GM12873 (cell line): Measurements from ENCODE around the gene LSM6.

Experiments
- CTCF ChIP-seq: IDR thresholded peaks from 2 replicates; pipeline ENCODE4 v1.5.1; 2012; ENCODE audit warnings: low read depth, mild to moderate bottlenecking, moderate library complexity, low read length, control low read depth; ENCODE audit not compliant: insufficient read depth; ENCODE audit errors: missing control alignments

LSM6 gene

GRCh38 chr4:146148021-146148420, 27.5 kb upstream of the LSM6 start:
- TF ChIP-seq CTCF, result no peak

GRCh38 chr4:146154057-146154456, 21.5 kb upstream of the LSM6 start:
- TF ChIP-seq CTCF, result no peak

DNA sequence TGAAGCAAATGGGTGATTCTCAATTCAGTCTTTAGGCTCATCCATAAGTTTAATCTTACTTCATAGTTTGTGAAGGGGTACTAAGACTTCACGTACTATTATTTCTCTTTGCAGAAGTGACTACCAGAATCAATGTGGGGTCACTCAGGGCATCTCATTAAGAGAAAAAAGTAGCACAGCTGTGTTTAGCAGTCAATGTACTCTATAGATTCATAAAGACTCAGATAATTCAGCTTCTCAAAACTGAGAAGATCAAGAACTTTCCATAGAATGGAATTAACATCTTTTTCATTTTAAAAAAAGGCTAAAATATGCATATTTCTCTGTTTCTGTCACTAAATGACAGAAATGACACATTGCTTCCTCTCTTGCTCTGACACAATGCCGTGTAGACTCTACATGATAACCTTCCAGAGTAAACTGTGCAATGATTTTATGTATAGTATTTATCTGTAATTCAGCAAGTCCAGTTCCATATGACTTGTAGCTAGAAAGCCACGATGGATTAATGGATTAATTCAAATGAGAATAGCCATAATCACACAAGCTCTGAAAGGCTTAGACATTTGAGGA, 20.3 kb upstream of the LSM6 start:
- no peak for TF ChIP-seq CTCF

- no peak for TF ChIP-seq CTCF
These were observed 17.3 kb upstream of the LSM6 start for GRCh38 chr4:146158036-146158745.

GRCh38 chr4:146159384-146160058, 16.0 kb upstream of the LSM6 start:
- no peak for TF ChIP-seq CTCF

- no peak for TF ChIP-seq CTCF
These were observed 14.3 kb upstream of the LSM6 start for GRCh38 chr4:146161243-146161642.

DNA sequence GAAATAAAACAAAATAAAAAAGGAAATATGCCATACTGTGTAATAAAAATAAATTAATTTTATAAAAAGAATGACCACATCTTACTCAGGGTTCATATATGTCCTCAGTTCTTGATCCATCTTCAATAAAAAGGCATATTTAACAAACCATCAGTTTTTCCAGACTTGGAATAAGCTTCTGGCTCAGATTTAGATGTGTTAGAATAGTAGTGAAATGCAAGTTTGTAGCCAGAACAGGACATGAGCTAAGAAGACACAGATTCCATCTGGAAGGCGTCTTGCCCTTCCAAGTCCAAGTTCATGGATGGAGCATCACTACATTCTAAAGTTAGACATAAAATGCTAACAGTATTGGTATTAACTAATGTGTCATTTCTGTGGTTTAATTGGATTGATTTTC, 10.3 kb upstream of the LSM6 start:
- no peak for TF ChIP-seq CTCF
